SK-N-SH (cell line): ENCODE measurements around the gene ZFP92. TPM values are rescaled to one million over a fixed set of nuclear protein-coding genes. Genes with fewer than 3 reads are reported as not detected.

Experiments
- CTCF ChIA-PET: fragments of 300-600, 350-600 bp; formaldehyde crosslinking; extraction: SDS; loops from one replicate; lab custom pipeline; 2021; lab: Yijun Ruan, JAX
- POLR2A ChIA-PET: fragments of 350-600 bp; sonication (Branson Sonifier 250); formaldehyde crosslinking; extraction: SDS; loops from one replicate; lab custom pipeline; 2020; ENCODE audit warnings: antibody characterized with exemption, inconsistent platforms; lab: Yijun Ruan, JAX
- DNase-seq: peaks from one replicate; pipeline ENCODE4 v3.0.0; 2012
- H2AFZ ChIP-seq: fragments of 200-600 bp; sonication (generic); 2 replicates; pipeline ENCODE4 v1.8.1; 2016; ENCODE audit warnings: antibody characterized with exemption, mild to moderate bottlenecking, low read depth
- H3F3A ChIP-seq: fragments of 200-600 bp; sonication (generic); replicated peaks from 2 replicates; pipeline ENCODE3; 2016; ENCODE audit warnings: antibody characterized with exemption, mild to moderate bottlenecking; ENCODE audit not compliant: insufficient read depth
- H3K27ac ChIP-seq, 2 experiments: fragments of 200-500 bp in 1 of 2; fragments of 200-600 bp in 1 of 2; sonication (Bioruptor generic) in 1 of 2; sonication (generic), shearing (Covaris generic) in 1 of 2; 2 replicates each; pipeline versions ENCODE4 v1.5.1 to v1.6.1; 2014 to 2016; ENCODE audit warnings: low read depth in 2 of 2, inconsistent platforms in 1 of 2, low read length in 1 of 2, mild to moderate bottlenecking in 1 of 2, mixed read lengths in 1 of 2
- H3K27me3 ChIP-seq: fragments of 200-600 bp; sonication (generic), shearing (Covaris generic); 2 replicates; pipeline ENCODE4 v1.6.1; 2016; ENCODE audit warnings: mixed run types; ENCODE audit not compliant: insufficient read depth
- H3K36me3 ChIP-seq, 2 experiments: fragments of 200-500 bp in 1 of 2; fragments of 200-600 bp in 1 of 2; sonication (Bioruptor generic) in 1 of 2; sonication (generic) in 1 of 2; replicated peaks in 1 of 2; 2 replicates each; pipeline versions ENCODE3 to v1.5.1; 2014 to 2016; ENCODE audit warnings: low read length in 1 of 2, mild to moderate bottlenecking in 1 of 2; ENCODE audit not compliant: insufficient read depth in 2 of 2, control insufficient read depth in 1 of 2
- H3K4me1 ChIP-seq, 2 experiments: fragments of 200-500 bp in 1 of 2; fragments of 200-600 bp in 1 of 2; sonication (Bioruptor generic) in 1 of 2; sonication (generic), shearing (Covaris generic) in 1 of 2; 2 replicates each; pipeline versions ENCODE4 v1.5.1 to v1.6.1; 2014 to 2016; ENCODE audit warnings: low read depth in 1 of 2, low read length in 1 of 2, mixed run types in 1 of 2; ENCODE audit not compliant: insufficient read depth in 2 of 2, control insufficient read depth in 1 of 2
- H3K4me2 ChIP-seq: fragments of 200-600 bp; sonication (generic), shearing (Covaris generic); 2 replicates; pipeline ENCODE4 v1.6.1; 2017; ENCODE audit warnings: mixed run types
- H3K4me3 ChIP-seq, 2 experiments: fragments of 200-500 bp in 1 of 2; fragments of 200-600 bp in 1 of 2; sonication (Bioruptor generic) in 1 of 2; sonication (generic), shearing (Covaris generic) in 1 of 2; 2 replicates each; pipeline versions ENCODE4 v1.5.1 to v1.8.1; 2014 to 2016; ENCODE audit warnings: low read depth in 2 of 2, inconsistent platforms in 1 of 2, low read length in 1 of 2, mild to moderate bottlenecking in 1 of 2, mixed read lengths in 1 of 2, moderate library complexity in 1 of 2
- H3K79me2 ChIP-seq: fragments of 200-600 bp; sonication (generic); 2 replicates; pipeline ENCODE4 v1.8.1; 2017; ENCODE audit warnings: mild to moderate bottlenecking; ENCODE audit not compliant: insufficient read depth
- H3K9ac ChIP-seq: fragments of 200-600 bp; sonication (generic); 2 replicates; pipeline ENCODE4 v1.6.1; 2017; ENCODE audit warnings: mixed run types
- H3K9me2 ChIP-seq: fragments of 200-600 bp; sonication (generic); 2 replicates; pipeline ENCODE4 v1.6.1; 2017; ENCODE audit warnings: mixed run types
- H3K9me3 ChIP-seq: fragments of 200-600 bp; sonication (generic); 2 replicates; pipeline ENCODE4 v1.6.1; 2017; ENCODE audit warnings: mixed run types, mild to moderate bottlenecking, moderate library complexity
- H4K20me1 ChIP-seq: fragments of 200-600 bp; sonication (generic); 2 replicates; pipeline ENCODE4 v1.6.1; 2017; ENCODE audit warnings: mild to moderate bottlenecking, mixed run types; ENCODE audit not compliant: insufficient read depth
- ELF1 ChIP-seq: IDR thresholded peaks from 2 replicates; pipeline ENCODE4 v1.4.0; 2012
- EP300 ChIP-seq, 2 experiments: IDR thresholded peaks; 2 replicates each; pipeline versions ENCODE4 v1.4.0 to v1.6.1; 2012; ENCODE audit warnings: borderline replicate concordance in 1 of 2, low read depth in 1 of 2, low read length in 1 of 2
- FOSL2 ChIP-seq: IDR thresholded peaks from 2 replicates; pipeline ENCODE4 v1.4.0; 2012; ENCODE audit warnings: low read depth, mild to moderate bottlenecking, moderate library complexity, borderline replicate concordance
- FOXJ3 ChIP-seq: sonication (generic); formaldehyde crosslinking; IDR thresholded peaks from 2 replicates; pipeline ENCODE4 v1.5.1; 2020; ENCODE audit warnings: mild to moderate bottlenecking, missing genetic modification reagents
- FOXM1 ChIP-seq: IDR thresholded peaks from 2 replicates; pipeline ENCODE4 v1.4.0; 2012; ENCODE audit warnings: low read depth, mild to moderate bottlenecking
- GABPA ChIP-seq: IDR thresholded peaks from 2 replicates; pipeline ENCODE4 v1.4.0; 2012; ENCODE audit warnings: low read depth, mild to moderate bottlenecking
- GATA2 ChIP-seq: sonication (generic); formaldehyde crosslinking; IDR thresholded peaks from 2 replicates; pipeline ENCODE4 v1.5.0; 2020; ENCODE audit warnings: mild to moderate bottlenecking, missing genetic modification reagents
- IRF3 ChIP-seq: fragments of 150-350 bp; IDR thresholded peaks from 2 replicates; pipeline ENCODE4 v1.6.1; 2016; ENCODE audit warnings: mild to moderate bottlenecking, low read depth, low read length
- MAX ChIP-seq: IDR thresholded peaks from 2 replicates; pipeline ENCODE4 v1.4.0; 2012; ENCODE audit warnings: low read depth
- MXI1 ChIP-seq: IDR thresholded peaks from 2 replicates; pipeline ENCODE4 v1.6.1; 2012; ENCODE audit warnings: mild to moderate bottlenecking, low read depth, low read length, improper control_type of control experiment
- NFIC ChIP-seq: IDR thresholded peaks from 2 replicates; pipeline ENCODE4 v1.4.0; 2012; ENCODE audit warnings: borderline replicate concordance
- NRF1 ChIP-seq: IDR thresholded peaks from 2 replicates; pipeline ENCODE4 v1.6.1; 2012; ENCODE audit warnings: low read depth, mild to moderate bottlenecking, low read length
- RCOR1 ChIP-seq: fragments of 150-350 bp; IDR thresholded peaks from 2 replicates; pipeline ENCODE4 v1.6.1; 2017; ENCODE audit warnings: antibody characterized with exemption, low read length
- REST ChIP-seq: IDR thresholded peaks from 2 replicates; pipeline ENCODE4 v1.6.1; 2012; ENCODE audit warnings: mild to moderate bottlenecking, low read depth, low read length, moderate library complexity
- RFX5 ChIP-seq: IDR thresholded peaks from 2 replicates; pipeline ENCODE4 v1.6.1; 2012; ENCODE audit warnings: mild to moderate bottlenecking, improper control_type of control experiment, low read length
- SIN3A ChIP-seq: IDR thresholded peaks from 2 replicates; pipeline ENCODE4 v1.6.1; 2012; ENCODE audit warnings: low read depth, mild to moderate bottlenecking, low read length, moderate library complexity, borderline replicate concordance
- SMC3 ChIP-seq: IDR thresholded peaks from 2 replicates; pipeline ENCODE4 v1.6.1; 2012; ENCODE audit warnings: low read depth, low read length, improper control_type of control experiment
- TCF12 ChIP-seq: IDR thresholded peaks from 2 replicates; pipeline ENCODE4 v1.4.0; 2012
- TEAD4 ChIP-seq: IDR thresholded peaks from 2 replicates; pipeline ENCODE4 v1.4.0; 2012; ENCODE audit warnings: mild to moderate bottlenecking, borderline replicate concordance; ENCODE audit not compliant: insufficient read depth
- ZBTB33 ChIP-seq: IDR thresholded peaks from 2 replicates; pipeline ENCODE4 v1.4.0; 2012; ENCODE audit warnings: low read depth, borderline replicate concordance
- WGBS: methylation state at CpG from one replicate; pipeline ENCODE4 v1.1.6; 2017; ENCODE audit warnings: low lambda C conversion rate; 5-methylcytosine and 5-hydroxymethylcytosine counted together
- polyA plus RNA-seq, 3 experiments: library from polyadenylated mRNA; depleted of rRNA; stranded (reverse); fragments of >200 nt; gene quantifications; 2 replicates each; pipeline ENCODE4 v1.2.3, GENCODE V29; 2012

Gene ZFP92
- polyA plus RNA-seq, 1 of the 3 experiments (the other 2 are of a cell fraction): 0.28 TPM

- POLR2A ChIA-PET: no interaction called here
- H3K9me3 ChIP-seq: no peaks in the 10 kb centered on the region
- H3K4me2 ChIP-seq: no peak overlapping the region
- DNase-seq: no peak
- H3K9ac ChIP-seq: no peak overlapping the region
- H3K79me2 ChIP-seq: no peaks in the 10 kb centered on the region
- no peaks in the 10 kb centered on the region for H4K20me1 ChIP-seq
- H3K4me3 ChIP-seq: no peak overlapping the region
- H3K27ac ChIP-seq: no peak overlapping the region
- no peak overlapping the region for H2AFZ ChIP-seq
- CTCF ChIA-PET: interaction anchor here (1.2 kb wide), 1 partner anchor 93 kb away, joined by 3 read pairs; no protein-coding TSS in a partner anchor
- H3K4me1 ChIP-seq: peaks cover 0 to 7% of the 10 kb centered on the region in 2 experiments; a peak in 1 of 4 replicates
- no peaks in the 10 kb centered on the region for H3K9me2 ChIP-seq
- 47% methylated on average over 9 of the region's 9 CpGs for WGBS
- H3K36me3 ChIP-seq: no peaks in the 10 kb centered on the region
- H3K27me3 ChIP-seq: peaks cover 19% of the 10 kb centered on the region
- no peaks in the 10 kb centered on the region for H3F3A ChIP-seq
- TF ChIP-seq FOXM1 (no peak), SIN3A (no peak), IRF3 (no peak), TCF12 (no peak), GATA2 (no peak), TEAD4 (no peak), NRF1 (no peak), NFIC (no peak), EP300 (IDR thresholded peaks at IDR 0.05; ENCODE audit: borderline replicate concordance in 1 of 2, low read depth in 1 of 2, low read length in 1 of 2) (no peak), MAX (no peak), FOXJ3 (CRISPR knock-in tag) (no peak), RFX5 (no peak), FOSL2 (no peak), RCOR1 (no peak), ELF1 (no peak), ZBTB33 (no peak), SMC3 (no peak), GABPA (no peak), MXI1 (no peak), REST (no peak)
These were observed 3.7 kb downstream of the ZFP92 start for GRCh38 chrX:153414856-153415510.
